Measurements from ENCODE around the gene EXOSC10. TPM values are rescaled to one million over a fixed set of nuclear protein-coding genes. Genes with fewer than 3 reads are reported as not detected.
A peak's percentile ranks its signal among the peaks of the same experiment; 100 is the strongest.
"Not testable (repeated sequence)": the region's sequence is repeated elsewhere in the genome, so short reads cannot be mapped to it uniquely, and the experiment has no call there.

Gene EXOSC10
- total RNA-seq, 3 donors from 2014 or later, result 47.1 to 52.9 (median 50.7) TPM

- Histone ChIP-seq H3K4me3 (no peak overlapping the region), H3K4me1 (ENCODE audit: low read depth) (peaks cover 3% of the 10 kb centered on the region), H3K9me3 (no peaks in the 10 kb centered on the region), H3K36me3 (ENCODE audit: low read depth) (no peaks in the 10 kb centered on the region)
- no peak for TF ChIP-seq CTCF (IDR thresholded peaks at IDR 0.05)
- ATAC-seq, result no peak
- intact Hi-C loops (cut with DNase I, micrococcal nuclease), result no loop called here
- no peak for DNase-seq
These were observed 47.7 kb downstream of the EXOSC10 start for GRCh38 chr1:11051781-11052511.

GRCh38 chr1:11051121-11051520 is 48.5 kb downstream of the EXOSC10 start:
- H3K36me3 ChIP-seq (ENCODE audit: low read depth); H3K4me1 ChIP-seq (ENCODE audit: low read depth); intact Hi-C loops (cut with DNase I, micrococcal nuclease): not testable (repeated sequence)

GRCh38 chr1:11046625-11047365 is 52.9 kb downstream of the EXOSC10 start, which contains the start of gene MASP2:
Gene MASP2, minus strand, starts transcription at chr1:11047239. Its CDS starts 32 bp downstream, at chr1:11047207.
- Histone ChIP-seq H3K4me1 (ENCODE audit: low read depth) (no peaks in the 10 kb centered on the region), H3K9me3 (no peaks in the 10 kb centered on the region), H3K4me3 (no peak within 1 kb of the TSS), H3K36me3 (ENCODE audit: low read depth) (no peaks in the 10 kb centered on the region)
- TF ChIP-seq CTCF (IDR thresholded peaks at IDR 0.05), result no peak
- no peak for ATAC-seq
- intact Hi-C loops (cut with DNase I, micrococcal nuclease), result no loop called here
- no peak for DNase-seq

More at GRCh38 chr1:11051121-11051520, 48.5 kb downstream of the EXOSC10 start:
- DNase-seq, H3K4me3 ChIP-seq, H3K9me3 ChIP-seq, ATAC-seq: not testable (repeated sequence)

GRCh38 chr1:11046270-11046566 is 53.5 kb downstream of the EXOSC10 start:
- Histone ChIP-seq H3K36me3 (ENCODE audit: low read depth) (no peaks in the 10 kb centered on the region), H3K4me3 (no peak overlapping the region), H3K4me1 (ENCODE audit: low read depth) (no peaks in the 10 kb centered on the region), H3K9me3 (no peaks in the 10 kb centered on the region)
- no peak for DNase-seq
- intact Hi-C loops (cut with DNase I, micrococcal nuclease), result no loop called here
- peak; percentile 43 for ATAC-seq
- TF ChIP-seq CTCF (IDR thresholded peaks at IDR 0.05), result no peak

GRCh38 chr1:11045428-11046269 is 54.0 kb downstream of the EXOSC10 start:
- intact Hi-C loops (cut with DNase I, micrococcal nuclease), result no loop called here
- TF ChIP-seq CTCF (IDR thresholded peaks at IDR 0.05), result no peak
- DNase-seq (no peak), ATAC-seq (no peak)
- Histone ChIP-seq H3K9me3 (no peaks in the 10 kb centered on the region), H3K4me3 (no peak overlapping the region), H3K4me1 (ENCODE audit: low read depth) (no peaks in the 10 kb centered on the region), H3K36me3 (ENCODE audit: low read depth) (no peaks in the 10 kb centered on the region)

Data from mucosa of descending colon (tissue), 3 donors.